ENCODE results near the gene DOK6. TPM values are rescaled to one million over a fixed set of nuclear protein-coding genes. Genes with fewer than 3 reads are reported as not detected.

DOK6 gene
- total RNA-seq, 1 experiment from 2014 or later: not detected

- Histone ChIP-seq H3K9ac (ENCODE audit: low read length) (no peak overlapping the region), H3K27me3 (ENCODE audit: low read length) (no peaks in the 10 kb centered on the region), H3K27ac (ENCODE audit: low read length) (no peak overlapping the region), H3K36me3 (ENCODE audit: insufficient read depth, low read length) (no peaks in the 10 kb centered on the region), H3K4me2 (ENCODE audit: low read depth, low read length, poor library complexity, severe bottlenecking) (peak overlapping the region; percentile 52), H3K79me2 (ENCODE audit: low read length) (no peaks in the 10 kb centered on the region), H3K4me1 (ENCODE audit: low read length) (peaks cover 19% of the 10 kb centered on the region), H3K9me3 (ENCODE audit: low read length) (no peaks in the 10 kb centered on the region), H4K20me1 (ENCODE audit: insufficient read depth, low read depth, low read length) (no peaks in the 10 kb centered on the region), H3K4me3 (ENCODE audit: low read length) (peak overlapping the region; percentile 39; the same call in 1 of the 2 replicates), H2AFZ (ENCODE audit: low read length) (peak overlapping the region; percentile 64; the same call in 1 of the 2 replicates), H3K9me2 (replicated peaks; ENCODE audit: insufficient read depth, low read length) (no peaks in the 10 kb centered on the region)
- DNase-seq: peak; percentile 94
Observed at GRCh38 chr18:69838620-69839411, 438.1 kb downstream of the DOK6 start.

- Histone ChIP-seq H3K36me3 (ENCODE audit: insufficient read depth, low read length) (no peaks in the 10 kb centered on the region), H4K20me1 (ENCODE audit: insufficient read depth, low read depth, low read length) (no peaks in the 10 kb centered on the region), H3K27me3 (ENCODE audit: low read length) (no peaks in the 10 kb centered on the region), H3K27ac (ENCODE audit: low read length) (no peak overlapping the region), H3K4me2 (ENCODE audit: low read depth, low read length, poor library complexity, severe bottlenecking) (no peak overlapping the region), H3K4me1 (ENCODE audit: low read length) (peaks cover 19% of the 10 kb centered on the region), H3K9me2 (replicated peaks; ENCODE audit: insufficient read depth, low read length) (no peaks in the 10 kb centered on the region), H3K4me3 (ENCODE audit: low read length) (no peak overlapping the region), H3K79me2 (ENCODE audit: low read length) (no peaks in the 10 kb centered on the region), H3K9me3 (ENCODE audit: low read length) (no peaks in the 10 kb centered on the region), H2AFZ (ENCODE audit: low read length) (no peak overlapping the region), H3K9ac (ENCODE audit: low read length) (no peak overlapping the region)
- no peak for DNase-seq
Observed at GRCh38 chr18:69839497-69839896, 438.8 kb downstream of the DOK6 start.

- no peaks in the 10 kb centered on the region for H3K79me2 ChIP-seq (ENCODE audit: low read length)
- H2AFZ ChIP-seq (ENCODE audit: low read length): no peak overlapping the region
- peaks cover 19% of the 10 kb centered on the region for H3K4me1 ChIP-seq (ENCODE audit: low read length)
- H3K36me3 ChIP-seq (ENCODE audit: insufficient read depth, low read length): no peaks in the 10 kb centered on the region
- no peaks in the 10 kb centered on the region for H4K20me1 ChIP-seq (ENCODE audit: insufficient read depth, low read depth, low read length)
- no peaks in the 10 kb centered on the region for H3K9me3 ChIP-seq (ENCODE audit: low read length)
- no peaks in the 10 kb centered on the region for H3K9me2 ChIP-seq (replicated peaks; ENCODE audit: insufficient read depth, low read length)
- no peak for DNase-seq
- H3K9ac ChIP-seq (ENCODE audit: low read length): no peak overlapping the region
- H3K27me3 ChIP-seq (ENCODE audit: low read length): no peaks in the 10 kb centered on the region
- no peak overlapping the region for H3K27ac ChIP-seq (ENCODE audit: low read length)
- H3K4me2 ChIP-seq (ENCODE audit: low read depth, low read length, poor library complexity, severe bottlenecking): no peak overlapping the region
- H3K4me3 ChIP-seq (ENCODE audit: low read length): no peak overlapping the region
Observed at GRCh38 chr18:69840001-69840400, 439.3 kb downstream of the DOK6 start.

GRCh38 chr18:69840445-69840844 is 439.8 kb downstream of the DOK6 start:
- H3K27ac ChIP-seq (ENCODE audit: low read length): no peak overlapping the region
- no peak overlapping the region for H3K9ac ChIP-seq (ENCODE audit: low read length)
- no peak overlapping the region for H2AFZ ChIP-seq (ENCODE audit: low read length)
- H3K4me2 ChIP-seq (ENCODE audit: low read depth, low read length, poor library complexity, severe bottlenecking): no peak overlapping the region
- H3K27me3 ChIP-seq (ENCODE audit: low read length): no peaks in the 10 kb centered on the region
- H3K79me2 ChIP-seq (ENCODE audit: low read length): no peaks in the 10 kb centered on the region
- H3K9me3 ChIP-seq (ENCODE audit: low read length): no peaks in the 10 kb centered on the region
- peaks cover 19% of the 10 kb centered on the region for H3K4me1 ChIP-seq (ENCODE audit: low read length)
- H3K9me2 ChIP-seq (replicated peaks; ENCODE audit: insufficient read depth, low read length): no peaks in the 10 kb centered on the region
- H3K4me3 ChIP-seq (ENCODE audit: low read length): no peak overlapping the region
- no peak for DNase-seq
- no peaks in the 10 kb centered on the region for H3K36me3 ChIP-seq (ENCODE audit: insufficient read depth, low read length)
- no peaks in the 10 kb centered on the region for H4K20me1 ChIP-seq (ENCODE audit: insufficient read depth, low read depth, low read length)

- no peak overlapping the region for H3K4me2 ChIP-seq (ENCODE audit: low read depth, low read length, poor library complexity, severe bottlenecking)
- H3K9me3 ChIP-seq (ENCODE audit: low read length): no peaks in the 10 kb centered on the region
- DNase-seq: no peak
- peaks cover 19% of the 10 kb centered on the region for H3K4me1 ChIP-seq (ENCODE audit: low read length)
- H3K27me3 ChIP-seq (ENCODE audit: low read length): no peaks in the 10 kb centered on the region
- H3K36me3 ChIP-seq (ENCODE audit: insufficient read depth, low read length): no peaks in the 10 kb centered on the region
- H3K4me3 ChIP-seq (ENCODE audit: low read length): no peak overlapping the region
- no peaks in the 10 kb centered on the region for H3K9me2 ChIP-seq (replicated peaks; ENCODE audit: insufficient read depth, low read length)
- no peak overlapping the region for H3K27ac ChIP-seq (ENCODE audit: low read length)
- H3K9ac ChIP-seq (ENCODE audit: low read length): no peak overlapping the region
- H2AFZ ChIP-seq (ENCODE audit: low read length): no peak overlapping the region
- no peaks in the 10 kb centered on the region for H4K20me1 ChIP-seq (ENCODE audit: insufficient read depth, low read depth, low read length)
- H3K79me2 ChIP-seq (ENCODE audit: low read length): no peaks in the 10 kb centered on the region
Observed at GRCh38 chr18:69841117-69841516, 440.4 kb downstream of the DOK6 start.

GRCh38 chr18:69843015-69843414 is 442.3 kb downstream of the DOK6 start:
- H3K27ac ChIP-seq (ENCODE audit: low read length): no peak overlapping the region

GRCh38 chr18:69844656-69845055 is 444.0 kb downstream of the DOK6 start:
- Histone ChIP-seq H3K79me2 (ENCODE audit: low read length) (no peaks in the 10 kb centered on the region), H3K27me3 (ENCODE audit: low read length) (no peaks in the 10 kb centered on the region), H3K36me3 (ENCODE audit: insufficient read depth, low read length) (no peaks in the 10 kb centered on the region), H4K20me1 (ENCODE audit: insufficient read depth, low read depth, low read length) (no peaks in the 10 kb centered on the region), H3K4me1 (ENCODE audit: low read length) (peaks cover 9% of the 10 kb centered on the region), H2AFZ (ENCODE audit: low read length) (no peak overlapping the region), H3K9ac (ENCODE audit: low read length) (no peak overlapping the region), H3K4me3 (ENCODE audit: low read length) (no peak overlapping the region), H3K4me2 (ENCODE audit: low read depth, low read length, poor library complexity, severe bottlenecking) (no peak overlapping the region), H3K9me2 (replicated peaks; ENCODE audit: insufficient read depth, low read length) (no peaks in the 10 kb centered on the region), H3K27ac (ENCODE audit: low read length) (no peak overlapping the region), H3K9me3 (ENCODE audit: low read length) (no peaks in the 10 kb centered on the region)
- DNase-seq: no peak

More at GRCh38 chr18:69843015-69843414, 442.3 kb downstream of the DOK6 start:
- peak; percentile 49 for DNase-seq
- no peaks in the 10 kb centered on the region for H3K36me3 ChIP-seq (ENCODE audit: insufficient read depth, low read length)
- H2AFZ ChIP-seq (ENCODE audit: low read length): no peak overlapping the region; the same call in 1 of the 2 replicates
- peaks cover 19% of the 10 kb centered on the region for H3K4me1 ChIP-seq (ENCODE audit: low read length)
- no peaks in the 10 kb centered on the region for H3K9me3 ChIP-seq (ENCODE audit: low read length)
- no peak overlapping the region for H3K4me2 ChIP-seq (ENCODE audit: low read depth, low read length, poor library complexity, severe bottlenecking)
- no peak overlapping the region for H3K9ac ChIP-seq (ENCODE audit: low read length)
- no peak overlapping the region for H3K4me3 ChIP-seq (ENCODE audit: low read length)
- no peaks in the 10 kb centered on the region for H3K9me2 ChIP-seq (replicated peaks; ENCODE audit: insufficient read depth, low read length)
- no peaks in the 10 kb centered on the region for H4K20me1 ChIP-seq (ENCODE audit: insufficient read depth, low read depth, low read length)
- no peaks in the 10 kb centered on the region for H3K79me2 ChIP-seq (ENCODE audit: low read length)
- no peaks in the 10 kb centered on the region for H3K27me3 ChIP-seq (ENCODE audit: low read length)

- Histone ChIP-seq H2AFZ (ENCODE audit: low read length) (no peak overlapping the region), H4K20me1 (ENCODE audit: insufficient read depth, low read depth, low read length) (no peaks in the 10 kb centered on the region)
Observed at GRCh38 chr18:69845593-69846506, 445.2 kb downstream of the DOK6 start.

More at GRCh38 chr18:69845593-69846506, 445.2 kb downstream of the DOK6 start:
- H3K9me2 ChIP-seq (replicated peaks; ENCODE audit: insufficient read depth, low read length): no peaks in the 10 kb centered on the region
- no peak overlapping the region for H3K4me2 ChIP-seq (ENCODE audit: low read depth, low read length, poor library complexity, severe bottlenecking)
- H3K9ac ChIP-seq (ENCODE audit: low read length): no peak overlapping the region
- H3K4me1 ChIP-seq (ENCODE audit: low read length): peaks cover 9% of the 10 kb centered on the region
- H3K4me3 ChIP-seq (ENCODE audit: low read length): no peak overlapping the region
- no peak overlapping the region for H3K27ac ChIP-seq (ENCODE audit: low read length)
- no peak for DNase-seq
- no peaks in the 10 kb centered on the region for H3K36me3 ChIP-seq (ENCODE audit: insufficient read depth, low read length)
- H3K27me3 ChIP-seq (ENCODE audit: low read length): no peaks in the 10 kb centered on the region
- H3K79me2 ChIP-seq (ENCODE audit: low read length): no peaks in the 10 kb centered on the region
- no peaks in the 10 kb centered on the region for H3K9me3 ChIP-seq (ENCODE audit: low read length)
